ENCODE results near the gene CDK16.
"Not testable (repeated sequence)": the region's sequence is repeated elsewhere in the genome, so short reads cannot be mapped to it uniquely, and the experiment has no call there.

CDK16 gene

GRCh38 chrX:47248576-47248975 is 30.1 kb downstream of the CDK16 start:
- TF ChIP-seq CTCF (IDR thresholded peaks at IDR 0.05; ENCODE audit: borderline replicate concordance, control extremely low read depth, extremely low read depth, insufficient read depth, missing control alignments): no peak
- in situ Hi-C loops (cut with MboI; ENCODE audit: low sequenced_read_pairs, unreplicated experiment): no loop called here
- DNase-seq (ENCODE audit: low spot score): no peak

- TF ChIP-seq CTCF (IDR thresholded peaks at IDR 0.05; ENCODE audit: borderline replicate concordance, control extremely low read depth, extremely low read depth, insufficient read depth, missing control alignments): no peak
- no peak for DNase-seq (ENCODE audit: low spot score)
- in situ Hi-C loops (cut with MboI; ENCODE audit: low sequenced_read_pairs, unreplicated experiment): no loop called here
These were observed 31.5 kb downstream of the CDK16 start for GRCh38 chrX:47250017-47250347.

- in situ Hi-C loops (cut with MboI; ENCODE audit: low sequenced_read_pairs, unreplicated experiment); DNase-seq (ENCODE audit: low spot score): not testable (repeated sequence)
These were observed 39.1 kb downstream of the CDK16 start for GRCh38 chrX:47257620-47258019.

GRCh38 chrX:47264483-47265173 is 46.1 kb downstream of the CDK16 start:
- TF ChIP-seq CTCF (IDR thresholded peaks at IDR 0.05; ENCODE audit: borderline replicate concordance, control extremely low read depth, extremely low read depth, insufficient read depth, missing control alignments): no peak
- no peak for DNase-seq (ENCODE audit: low spot score)
- in situ Hi-C loops (cut with MboI; ENCODE audit: low sequenced_read_pairs, unreplicated experiment): no loop called here

- no peak for DNase-seq (ENCODE audit: low spot score)
- no peak for TF ChIP-seq CTCF (IDR thresholded peaks at IDR 0.05; ENCODE audit: borderline replicate concordance, control extremely low read depth, extremely low read depth, insufficient read depth, missing control alignments)
- in situ Hi-C loops (cut with MboI; ENCODE audit: low sequenced_read_pairs, unreplicated experiment): no loop called here
These were observed 48.2 kb downstream of the CDK16 start for GRCh38 chrX:47266643-47267042.

GRCh38 chrX:47272013-47272408 is 53.5 kb downstream of the CDK16 start:
- DNase-seq (ENCODE audit: low spot score): no peak
- TF ChIP-seq CTCF (IDR thresholded peaks at IDR 0.05; ENCODE audit: borderline replicate concordance, control extremely low read depth, extremely low read depth, insufficient read depth, missing control alignments): no peak
- in situ Hi-C loops (cut with MboI; ENCODE audit: low sequenced_read_pairs, unreplicated experiment): no loop called here

- in situ Hi-C loops (cut with MboI; ENCODE audit: low sequenced_read_pairs, unreplicated experiment): no loop called here
- no peak for TF ChIP-seq CTCF (IDR thresholded peaks at IDR 0.05; ENCODE audit: borderline replicate concordance, control extremely low read depth, extremely low read depth, insufficient read depth, missing control alignments)
- DNase-seq (ENCODE audit: low spot score): no peak
These were observed 54.7 kb downstream of the CDK16 start for GRCh38 chrX:47273011-47273730.

Measured in GM13976 (cell line).